Stimulated activated CD4-positive, alpha-beta T cell treated with anti-CD3 and anti-CD28 coated beads, Interleukin-2, amount 100 ng/mL, for 48 hours (primary cell): ENCODE measurements around the gene METTL15.
"Not testable (repeated sequence)": the region's sequence is repeated elsewhere in the genome, so short reads cannot be mapped to it uniquely, and the experiment has no call there.

Experiments used
- DNase-seq, 2 donors: peaks; one replicate each; pipeline ENCODE4 v3.0.0-alpha.2; 2020

The METTL15 gene

GRCh38 chr11:28110821-28111200 lies 2.6 kb downstream of the METTL15 start:
- no peak for DNase-seq

- DNase-seq: no peak
Measured at GRCh38 chr11:28114116-28114515, 5.9 kb downstream of the METTL15 start.

GRCh38 chr11:28114731-28115130 lies 6.5 kb downstream of the METTL15 start:
- no peak for DNase-seq

- no peak for DNase-seq
Measured at GRCh38 chr11:28117712-28118111, 9.5 kb downstream of the METTL15 start.

GRCh38 chr11:28123151-28123581 lies 15.0 kb downstream of the METTL15 start:
- DNase-seq: no peak

GRCh38 chr11:28132548-28132947 lies 24.4 kb downstream of the METTL15 start:
- no peak for DNase-seq

GRCh38 chr11:28133146-28133545 lies 25.0 kb downstream of the METTL15 start:
- no peak for DNase-seq

GRCh38 chr11:28136157-28136556 lies 28.0 kb downstream of the METTL15 start:
- DNase-seq: not testable (repeated sequence)

GRCh38 chr11:28137366-28137765 lies 29.2 kb downstream of the METTL15 start:
- no peak for DNase-seq

GRCh38 chr11:28137832-28138231 lies 29.6 kb downstream of the METTL15 start:
- no peak for DNase-seq

GRCh38 chr11:28139841-28140415 lies 31.7 kb downstream of the METTL15 start:
- DNase-seq: no peak

GRCh38 chr11:28140689-28141455 lies 32.7 kb downstream of the METTL15 start:
- DNase-seq: no peak

GRCh38 chr11:28142724-28143123 lies 34.5 kb downstream of the METTL15 start:
- no peak for DNase-seq

GRCh38 chr11:28144808-28145207 lies 36.6 kb downstream of the METTL15 start:
- DNase-seq: no peak

GRCh38 chr11:28146123-28146751 lies 38.0 kb downstream of the METTL15 start:
- no peak for DNase-seq

GRCh38 chr11:28152743-28153142 lies 44.6 kb downstream of the METTL15 start:
- DNase-seq: no peak

GRCh38 chr11:28153586-28153985 lies 45.4 kb downstream of the METTL15 start:
- DNase-seq: no peak

- no peak for DNase-seq
Measured at GRCh38 chr11:28168718-28169117, 60.5 kb downstream of the METTL15 start.

GRCh38 chr11:28169816-28170215 lies 61.6 kb downstream of the METTL15 start:
- no peak for DNase-seq

- no peak for DNase-seq
Measured at GRCh38 chr11:28170759-28171158, 62.6 kb downstream of the METTL15 start.

- DNase-seq: no peak
Measured at GRCh38 chr11:28176351-28176750, 68.2 kb downstream of the METTL15 start.

GRCh38 chr11:28195449-28195848 lies 87.3 kb downstream of the METTL15 start:
- DNase-seq: no peak

GRCh38 chr11:28209906-28210305 lies 101.7 kb downstream of the METTL15 start:
- no peak for DNase-seq

GRCh38 chr11:28222063-28222462 lies 113.9 kb downstream of the METTL15 start:
- DNase-seq: not testable (repeated sequence)
